ENCODE results near the gene SVBP.

- no peak for TF ChIP-seq EZH2 (IDR thresholded peaks at IDR 0.05; ENCODE audit: insufficient read depth, poor library complexity, severe bottlenecking)
- TF ChIP-seq EZH2phosphoT487 (IDR thresholded peaks at IDR 0.05; ENCODE audit: insufficient read depth, low read depth): no peak
Observed at GRCh38 chr1:42816585-42817439, at the start of gene SVBP, which contains the start of gene ERMAP.
